PFSK-1 (cell line): ENCODE measurements around the gene DNM3.

ENCODE experiments used
- FOXP2 ChIP-seq: optimal IDR thresholded peaks from 2 replicates; pipeline ENCODE3; 2011; ENCODE audit warnings: borderline replicate concordance, control low read depth, inconsistent platforms; ENCODE audit not compliant: insufficient read depth; ENCODE audit errors: extremely low read length, extremely low read depth
- POLR2AphosphoS5 ChIP-seq: IDR thresholded peaks from 2 replicates; pipeline ENCODE4 v1.6.1; 2012; ENCODE audit warnings: low read depth, mild to moderate bottlenecking, control low read depth, low read length, moderate library complexity
- REST ChIP-seq, 2 experiments: IDR thresholded peaks; 2 replicates each; pipeline versions ENCODE4 v1.6.1 to v1.8.0; 2011 to 2012; ENCODE audit warnings: low read depth in 2 of 2, low read length in 2 of 2, control low read depth in 1 of 2, inconsistent platforms in 1 of 2, mild to moderate bottlenecking in 1 of 2, moderate library complexity in 1 of 2; ENCODE audit not compliant: insufficient read depth in 1 of 2
- SIN3A ChIP-seq: IDR thresholded peaks from 2 replicates; pipeline ENCODE4 v1.6.1; 2012; ENCODE audit warnings: mild to moderate bottlenecking, low read length, moderate library complexity, borderline replicate concordance; ENCODE audit not compliant: insufficient read depth

- TF ChIP-seq POLR2AphosphoS5 (no peak), REST (IDR thresholded peaks at IDR 0.05; ENCODE audit: insufficient read depth in 1 of 2, low read depth in 2 of 2, low read length in 2 of 2) (no peak), FOXP2 (no peak), SIN3A (no peak)
These were observed 4.7 kb downstream of the DNM3 start for GRCh38 chr1:171845998-171846397.
